ENCODE results near the gene TBC1D14. TPM values are rescaled to one million over a fixed set of nuclear protein-coding genes. Genes with fewer than 3 reads are reported as not detected.
A peak's percentile ranks its signal among the peaks of the same experiment; 100 is the strongest.

TBC1D14 gene
- total RNA-seq, 1 experiment from 2014 or later: 50.2 TPM

DNA sequence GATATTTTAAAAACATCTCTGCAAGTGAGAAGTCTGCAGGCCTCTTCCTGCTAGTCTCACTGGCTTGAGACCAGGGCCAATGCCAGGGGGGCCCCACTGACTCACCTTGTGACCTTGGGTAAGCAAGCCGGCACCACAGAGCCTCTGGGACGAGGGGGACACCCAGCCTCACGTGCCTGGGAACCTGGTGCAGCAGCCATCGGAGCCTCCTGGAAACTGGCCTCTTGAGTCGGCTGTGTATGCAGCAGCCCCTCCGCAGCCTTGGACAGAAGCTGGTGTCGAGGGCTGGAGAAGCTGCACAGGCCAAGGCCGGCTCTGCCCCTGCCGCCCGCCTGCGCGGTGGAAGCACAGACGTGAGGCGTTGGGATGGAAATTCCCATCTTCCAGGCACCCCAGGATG is 142.3 kb downstream of the TBC1D14 start:
- no peak overlapping the region for H3K4me3 Mint-ChIP-seq
- no CpG with 5 or more reads among the region's 14 CpGs for WGBS (ENCODE audit: extremely low coverage, insufficient read length, low lambda C conversion rate)
- no peak overlapping the region for H3K14ac ChIP-seq (ENCODE audit: insufficient read depth, low read length)
- H3K23me2 ChIP-seq (ENCODE audit: insufficient read length, low read depth, low read length, poor library complexity, severe bottlenecking): no peaks in the 10 kb centered on the region
- H3K4me1 Mint-ChIP-seq: peaks cover 13 to 21% of the 10 kb centered on the region in 2 experiments
- no peak overlapping the region for H3K27ac ChIP-seq (ENCODE audit: insufficient read length, low read depth, low read length)
- H2BK120ac ChIP-seq (ENCODE audit: low read depth, low read length, poor library complexity, severe bottlenecking): no peak overlapping the region
- H4K8ac ChIP-seq (replicated peaks; ENCODE audit: insufficient read length, low read depth, low read length): no peak overlapping the region
- no peak overlapping the region for H4K5ac ChIP-seq (ENCODE audit: insufficient read length, low read depth, low read length)
- H3K27ac Mint-ChIP-seq: peak overlapping the region in 1 of 3 experiments; percentile 49; a peak in 1 of 7 replicates
- H2BK20ac ChIP-seq (ENCODE audit: low read depth, low read length, poor library complexity, severe bottlenecking): no peak overlapping the region
- no peaks in the 10 kb centered on the region for H3K27me3 ChIP-seq (ENCODE audit: insufficient read depth, low read length)
- H3K18ac ChIP-seq (ENCODE audit: insufficient read length, low read depth, low read length): no peak overlapping the region
- no peak for DNase-seq
- no peak overlapping the region for H2BK5ac ChIP-seq (ENCODE audit: insufficient read length, low read length)
- H2AFZ ChIP-seq (ENCODE audit: low read length): no peak overlapping the region
- no peak overlapping the region for H3T11ph ChIP-seq (ENCODE audit: low read length)
- H3K9ac ChIP-seq (ENCODE audit: extremely low read depth, insufficient read length, low read length): no peak overlapping the region
- H2BK15ac ChIP-seq (ENCODE audit: low read depth, low read length): no peak overlapping the region
- H2BK12ac ChIP-seq (ENCODE audit: insufficient read length, low read depth, low read length): no peak overlapping the region
- H3K4me2 ChIP-seq (ENCODE audit: insufficient read depth, insufficient read length, low read length): no peak overlapping the region
- no peak overlapping the region for H3K4ac ChIP-seq (ENCODE audit: low read depth, low read length)
- no peak overlapping the region for H3K56ac ChIP-seq (ENCODE audit: insufficient read length, low read depth, low read length)
- peaks cover 4 to 23% (median 15%) of the 10 kb centered on the region in 3 experiments; a peak in 6 of 7 replicates for H3K36me3 Mint-ChIP-seq (ENCODE audit: insufficient read depth in 1 of 3, low read depth in 3 of 3)
- H3K9me3 ChIP-seq (ENCODE audit: control insufficient read depth, low read depth, low read length): no peaks in the 10 kb centered on the region
- TF ChIP-seq, protein P1, sequence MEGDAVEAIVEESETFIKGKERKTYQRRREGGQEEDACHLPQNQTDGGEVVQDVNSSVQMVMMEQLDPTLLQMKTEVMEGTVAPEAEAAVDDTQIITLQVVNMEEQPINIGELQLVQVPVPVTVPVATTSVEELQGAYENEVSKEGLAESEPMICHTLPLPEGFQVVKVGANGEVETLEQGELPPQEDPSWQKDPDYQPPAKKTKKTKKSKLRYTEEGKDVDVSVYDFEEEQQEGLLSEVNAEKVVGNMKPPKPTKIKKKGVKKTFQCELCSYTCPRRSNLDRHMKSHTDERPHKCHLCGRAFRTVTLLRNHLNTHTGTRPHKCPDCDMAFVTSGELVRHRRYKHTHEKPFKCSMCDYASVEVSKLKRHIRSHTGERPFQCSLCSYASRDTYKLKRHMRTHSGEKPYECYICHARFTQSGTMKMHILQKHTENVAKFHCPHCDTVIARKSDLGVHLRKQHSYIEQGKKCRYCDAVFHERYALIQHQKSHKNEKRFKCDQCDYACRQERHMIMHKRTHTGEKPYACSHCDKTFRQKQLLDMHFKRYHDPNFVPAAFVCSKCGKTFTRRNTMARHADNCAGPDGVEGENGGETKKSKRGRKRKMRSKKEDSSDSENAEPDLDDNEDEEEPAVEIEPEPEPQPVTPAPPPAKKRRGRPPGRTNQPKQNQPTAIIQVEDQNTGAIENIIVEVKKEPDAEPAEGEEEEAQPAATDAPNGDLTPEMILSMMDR (conservative IDR thresholded peaks at IDR 0.05): no peak
- no peaks in the 10 kb centered on the region for H3K27me3 Mint-ChIP-seq (ENCODE audit: low read depth)
- peaks cover 6% of the 10 kb centered on the region for H3K79me2 ChIP-seq (ENCODE audit: insufficient read depth, low read length)
- no peak overlapping the region for H2AK5ac ChIP-seq (ENCODE audit: insufficient read length, low read length)
- no peaks in the 10 kb centered on the region for H3K79me1 ChIP-seq (ENCODE audit: insufficient read depth, low read depth, low read length, poor library complexity, severe bottlenecking)
- no peaks in the 10 kb centered on the region for H3K9me3 Mint-ChIP-seq
- H4K20me1 ChIP-seq (ENCODE audit: control insufficient read depth, insufficient read depth, insufficient read length): no peaks in the 10 kb centered on the region
- no peak overlapping the region for H3K23ac ChIP-seq (ENCODE audit: insufficient read length, low read depth, low read length)
- no peaks in the 10 kb centered on the region for H3K4me1 ChIP-seq (ENCODE audit: insufficient read depth, low read length)
- no peak overlapping the region for H4K91ac ChIP-seq (ENCODE audit: insufficient read length, low read depth, low read length)
